Measurements from ENCODE around the gene COQ4.

Gene COQ4

DNA sequence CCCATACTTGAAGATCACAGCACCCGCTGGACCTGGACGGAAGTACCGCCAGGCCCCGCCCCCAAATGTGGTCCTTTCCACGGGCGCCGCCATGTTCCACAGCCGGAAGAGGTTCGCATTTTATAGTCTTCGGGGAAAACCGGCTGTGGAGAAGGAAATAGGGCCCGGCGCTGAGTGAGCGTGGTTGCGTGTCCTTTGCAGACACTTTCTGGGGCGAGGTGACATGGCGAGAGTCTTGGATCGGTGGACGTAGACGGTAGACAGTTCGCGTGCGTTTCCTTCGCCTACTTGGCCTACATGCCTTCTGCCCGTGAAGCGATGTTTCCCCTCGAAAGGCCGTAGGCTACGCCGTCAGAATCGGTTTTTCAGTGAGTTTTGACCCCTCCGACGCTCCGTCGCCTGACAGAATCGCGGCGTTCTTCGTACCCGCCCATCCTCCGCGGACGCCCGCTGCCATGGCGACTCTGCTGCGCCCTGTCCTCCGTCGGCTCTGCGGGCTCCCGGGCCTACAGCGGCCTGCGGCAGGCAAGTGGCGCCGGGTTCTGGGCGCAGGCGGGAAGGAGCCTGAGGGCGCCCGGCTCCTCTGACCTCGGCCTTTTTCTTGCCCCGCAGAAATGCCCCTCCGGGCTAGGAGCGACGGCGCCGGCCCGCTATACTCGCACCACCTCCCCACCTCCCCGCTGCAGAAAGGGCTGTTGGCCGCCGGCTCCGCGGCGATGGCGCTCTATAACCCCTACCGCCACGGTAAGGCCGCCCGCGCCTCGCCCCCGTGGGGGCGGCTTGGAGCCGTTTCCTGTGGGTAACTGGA, at the start of gene COQ4, which contains the start of gene TRUB2:
Gene COQ4 (plus strand): TSS at position 436 of the 808 bp plus-strand sequence. CDS start 20 bp downstream, at position 456.
Gene TRUB2 (minus strand): TSS at position 44 of the 808 bp plus-strand sequence. CDS start 39 bp downstream, at position 5.
- peak; percentile 96 for ATAC-seq

DNA sequence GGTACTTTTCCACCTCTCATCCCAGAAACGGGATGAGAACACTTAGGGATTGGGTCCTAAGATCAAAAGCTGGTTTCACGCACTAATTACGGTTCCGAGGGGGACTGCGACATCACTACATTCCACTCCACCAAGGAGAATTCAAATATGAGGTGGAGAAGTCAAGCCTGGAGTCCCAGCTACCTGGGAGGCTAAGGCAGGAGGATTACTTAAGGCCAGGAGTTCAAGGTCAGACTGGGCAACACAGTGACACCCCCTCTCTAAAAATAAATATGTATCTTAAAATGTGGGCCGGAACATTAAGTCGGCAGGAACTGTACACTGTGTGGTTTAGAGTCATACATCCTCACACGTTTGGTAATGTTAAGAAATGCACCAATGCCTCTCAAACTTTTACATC, 48.4 kb upstream of the COQ4 start:
- no peak for ATAC-seq
- TF ChIP-seq ARNTL (CRISPR knock-in tag; IDR thresholded peaks at IDR 0.05; ENCODE audit: borderline replicate concordance, low read depth), result no peak
- no peak for TF ChIP-seq ISL1 (CRISPR knock-in tag; IDR thresholded peaks at IDR 0.05)

More for the DNA sequence above, at the start of gene COQ4, which contains the start of gene TRUB2:
- TF ChIP-seq PPARA (CRISPR knock-in tag; IDR thresholded peaks at IDR 0.05; ENCODE audit: borderline replicate concordance), result no peak
- TF ChIP-seq, protein P1, sequence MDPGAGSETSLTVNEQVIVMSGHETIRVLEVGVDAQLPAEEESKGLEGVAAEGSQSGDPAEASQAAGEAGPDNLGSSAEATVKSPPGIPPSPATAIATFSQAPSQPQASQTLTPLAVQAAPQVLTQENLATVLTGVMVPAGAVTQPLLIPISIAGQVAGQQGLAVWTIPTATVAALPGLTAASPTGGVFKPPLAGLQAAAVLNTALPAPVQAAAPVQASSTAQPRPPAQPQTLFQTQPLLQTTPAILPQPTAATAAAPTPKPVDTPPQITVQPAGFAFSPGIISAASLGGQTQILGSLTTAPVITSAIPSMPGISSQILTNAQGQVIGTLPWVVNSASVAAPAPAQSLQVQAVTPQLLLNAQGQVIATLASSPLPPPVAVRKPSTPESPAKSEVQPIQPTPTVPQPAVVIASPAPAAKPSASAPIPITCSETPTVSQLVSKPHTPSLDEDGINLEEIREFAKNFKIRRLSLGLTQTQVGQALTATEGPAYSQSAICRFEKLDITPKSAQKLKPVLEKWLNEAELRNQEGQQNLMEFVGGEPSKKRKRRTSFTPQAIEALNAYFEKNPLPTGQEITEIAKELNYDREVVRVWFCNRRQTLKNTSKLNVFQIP (CRISPR knock-in tag; IDR thresholded peaks at IDR 0.05; ENCODE audit: borderline replicate concordance, low read depth), result 0 out of 2 replicates have a peak, but pooled peaks have one; percentile 18

DNA sequence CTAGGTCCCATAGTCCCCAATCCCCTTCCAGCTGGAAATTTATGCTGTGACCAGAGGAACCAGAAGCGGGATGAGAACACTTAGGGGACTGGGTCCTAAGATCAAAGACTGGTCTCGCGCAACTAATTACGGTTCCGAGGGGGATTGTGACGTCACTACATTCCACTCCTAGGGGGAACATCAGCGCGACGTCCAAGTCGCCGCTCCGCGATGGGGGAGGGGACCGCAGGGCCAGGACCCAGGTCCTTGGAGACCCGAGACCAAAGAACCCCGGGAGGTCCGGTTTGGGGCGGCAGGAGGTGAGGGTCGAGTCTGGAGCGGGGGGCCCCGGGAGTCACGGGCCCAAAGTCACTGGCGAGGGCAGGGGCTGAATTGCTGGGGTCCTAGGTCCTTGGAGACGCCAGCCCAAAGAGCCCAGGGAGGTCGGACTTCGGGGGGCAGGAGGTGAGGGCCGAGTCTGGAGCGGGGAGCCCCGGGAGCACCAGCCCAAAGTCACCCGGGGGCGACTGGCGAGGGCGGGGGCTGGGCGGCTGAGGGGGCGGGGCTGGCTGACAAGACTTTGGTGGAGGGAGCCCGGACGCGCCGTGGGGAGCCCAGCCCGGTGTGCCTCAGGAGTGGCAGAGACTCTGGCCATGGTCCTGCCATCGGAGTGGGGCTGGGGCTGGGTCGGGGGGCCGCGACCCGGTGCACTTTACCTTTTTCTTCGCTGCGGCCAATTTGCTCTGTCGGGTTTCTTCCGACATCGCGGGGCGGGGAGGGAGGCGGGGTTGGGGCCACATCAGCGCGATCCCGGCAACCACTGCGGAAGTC, 47.2 kb upstream of the COQ4 start, which contains the start of gene GOLGA2:
Gene GOLGA2 (minus strand): TSS at position 810 of the 810 bp plus-strand sequence. CDS start 31 bp downstream, at position 779.
- ATAC-seq, result peak; percentile 77
- TF ChIP-seq CSDC2 (CRISPR knock-in tag; IDR thresholded peaks at IDR 0.05) (no peak), GLIS3 (CRISPR knock-in tag; IDR thresholded peaks at IDR 0.05) (no peak), BACH2 (CRISPR knock-in tag; IDR thresholded peaks at IDR 0.05; ENCODE audit: borderline replicate concordance) (no peak), ZC3H10 (CRISPR knock-in tag; IDR thresholded peaks at IDR 0.05) (no peak), PPARA (CRISPR knock-in tag; IDR thresholded peaks at IDR 0.05; ENCODE audit: borderline replicate concordance) (no peak), RARB (CRISPR knock-in tag; IDR thresholded peaks at IDR 0.05) (no peak), ISL1 (CRISPR knock-in tag; IDR thresholded peaks at IDR 0.05) (no peak), ZNF565 (CRISPR knock-in tag; conservative IDR thresholded peaks at IDR 0.05; ENCODE audit: low read depth) (no peak), ZNF70 (CRISPR knock-in tag; IDR thresholded peaks at IDR 0.05) (no peak), ARNTL (CRISPR knock-in tag; IDR thresholded peaks at IDR 0.05; ENCODE audit: borderline replicate concordance, low read depth) (no peak)
- TF ChIP-seq, protein P1 (CRISPR knock-in tag; IDR thresholded peaks at IDR 0.05; ENCODE audit: borderline replicate concordance, low read depth), result no peak
- TF ChIP-seq, protein P2, sequence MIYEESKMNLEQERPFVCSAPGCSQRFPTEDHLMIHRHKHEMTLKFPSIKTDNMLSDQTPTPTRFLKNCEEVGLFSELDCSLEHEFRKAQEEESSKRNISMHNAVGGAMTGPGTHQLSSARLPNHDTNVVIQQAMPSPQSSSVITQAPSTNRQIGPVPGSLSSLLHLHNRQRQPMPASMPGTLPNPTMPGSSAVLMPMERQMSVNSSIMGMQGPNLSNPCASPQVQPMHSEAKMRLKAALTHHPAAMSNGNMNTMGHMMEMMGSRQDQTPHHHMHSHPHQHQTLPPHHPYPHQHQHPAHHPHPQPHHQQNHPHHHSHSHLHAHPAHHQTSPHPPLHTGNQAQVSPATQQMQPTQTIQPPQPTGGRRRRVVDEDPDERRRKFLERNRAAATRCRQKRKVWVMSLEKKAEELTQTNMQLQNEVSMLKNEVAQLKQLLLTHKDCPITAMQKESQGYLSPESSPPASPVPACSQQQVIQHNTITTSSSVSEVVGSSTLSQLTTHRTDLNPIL (CRISPR knock-in tag; IDR thresholded peaks at IDR 0.05; ENCODE audit: low read depth), result no peak
- TF ChIP-seq, protein P3, sequence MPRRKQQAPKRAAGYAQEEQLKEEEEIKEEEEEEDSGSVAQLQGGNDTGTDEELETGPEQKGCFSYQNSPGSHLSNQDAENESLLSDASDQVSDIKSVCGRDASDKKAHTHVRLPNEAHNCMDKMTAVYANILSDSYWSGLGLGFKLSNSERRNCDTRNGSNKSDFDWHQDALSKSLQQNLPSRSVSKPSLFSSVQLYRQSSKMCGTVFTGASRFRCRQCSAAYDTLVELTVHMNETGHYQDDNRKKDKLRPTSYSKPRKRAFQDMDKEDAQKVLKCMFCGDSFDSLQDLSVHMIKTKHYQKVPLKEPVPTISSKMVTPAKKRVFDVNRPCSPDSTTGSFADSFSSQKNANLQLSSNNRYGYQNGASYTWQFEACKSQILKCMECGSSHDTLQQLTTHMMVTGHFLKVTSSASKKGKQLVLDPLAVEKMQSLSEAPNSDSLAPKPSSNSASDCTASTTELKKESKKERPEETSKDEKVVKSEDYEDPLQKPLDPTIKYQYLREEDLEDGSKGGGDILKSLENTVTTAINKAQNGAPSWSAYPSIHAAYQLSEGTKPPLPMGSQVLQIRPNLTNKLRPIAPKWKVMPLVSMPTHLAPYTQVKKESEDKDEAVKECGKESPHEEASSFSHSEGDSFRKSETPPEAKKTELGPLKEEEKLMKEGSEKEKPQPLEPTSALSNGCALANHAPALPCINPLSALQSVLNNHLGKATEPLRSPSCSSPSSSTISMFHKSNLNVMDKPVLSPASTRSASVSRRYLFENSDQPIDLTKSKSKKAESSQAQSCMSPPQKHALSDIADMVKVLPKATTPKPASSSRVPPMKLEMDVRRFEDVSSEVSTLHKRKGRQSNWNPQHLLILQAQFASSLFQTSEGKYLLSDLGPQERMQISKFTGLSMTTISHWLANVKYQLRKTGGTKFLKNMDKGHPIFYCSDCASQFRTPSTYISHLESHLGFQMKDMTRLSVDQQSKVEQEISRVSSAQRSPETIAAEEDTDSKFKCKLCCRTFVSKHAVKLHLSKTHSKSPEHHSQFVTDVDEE (CRISPR knock-in tag; IDR thresholded peaks at IDR 0.05), result no peak

DNA sequence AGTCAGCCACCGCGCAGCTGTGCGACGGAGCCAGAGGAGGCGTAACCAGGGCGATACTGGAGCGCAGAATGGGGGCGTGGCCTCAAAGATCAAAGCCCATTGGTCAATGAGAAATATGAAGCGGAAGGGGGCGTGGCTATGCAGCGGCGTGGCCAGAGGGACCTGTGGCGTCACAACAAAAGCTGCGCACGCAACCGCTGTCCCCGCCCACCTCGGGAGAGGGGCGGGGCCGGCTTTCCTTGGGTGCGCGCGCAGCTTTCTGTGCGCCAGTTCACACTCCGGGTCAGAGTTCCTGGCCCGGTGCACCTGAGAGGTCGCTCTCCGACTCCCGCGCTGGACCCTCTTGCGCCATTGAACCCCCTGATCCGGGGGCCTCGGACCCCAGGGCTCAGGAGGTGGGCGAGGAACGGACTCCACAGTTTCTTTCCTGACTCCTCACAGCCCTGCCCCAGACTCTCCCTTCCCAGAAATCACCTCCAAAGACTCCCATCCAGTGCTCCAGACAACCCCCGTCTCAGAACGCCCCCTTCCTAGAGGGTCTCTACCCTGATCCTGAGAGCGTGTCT, 46.5 kb upstream of the COQ4 start, which contains the start of gene SWI5:
Gene SWI5 (plus strand): TSS at position 269 of the 566 bp plus-strand sequence.
- ATAC-seq, result peak; percentile 96
- no peak for TF ChIP-seq ESRRG (CRISPR knock-in tag; IDR thresholded peaks at IDR 0.05)
- TF ChIP-seq CSDC2 (CRISPR knock-in tag; IDR thresholded peaks at IDR 0.05), result no peak
- TF ChIP-seq PPARA (CRISPR knock-in tag; IDR thresholded peaks at IDR 0.05; ENCODE audit: borderline replicate concordance), result no peak
- TF ChIP-seq, protein P1 (CRISPR knock-in tag; IDR thresholded peaks at IDR 0.05; ENCODE audit: borderline replicate concordance, low read depth), result no peak
- TF ChIP-seq GLIS3 (CRISPR knock-in tag; IDR thresholded peaks at IDR 0.05), result no peak
- TF ChIP-seq OSR1 (CRISPR knock-in tag; IDR thresholded peaks at IDR 0.05), result no peak
- TF ChIP-seq, protein P2 (CRISPR knock-in tag; IDR thresholded peaks at IDR 0.05; ENCODE audit: low read depth), result no peak
- TF ChIP-seq, protein P4, sequence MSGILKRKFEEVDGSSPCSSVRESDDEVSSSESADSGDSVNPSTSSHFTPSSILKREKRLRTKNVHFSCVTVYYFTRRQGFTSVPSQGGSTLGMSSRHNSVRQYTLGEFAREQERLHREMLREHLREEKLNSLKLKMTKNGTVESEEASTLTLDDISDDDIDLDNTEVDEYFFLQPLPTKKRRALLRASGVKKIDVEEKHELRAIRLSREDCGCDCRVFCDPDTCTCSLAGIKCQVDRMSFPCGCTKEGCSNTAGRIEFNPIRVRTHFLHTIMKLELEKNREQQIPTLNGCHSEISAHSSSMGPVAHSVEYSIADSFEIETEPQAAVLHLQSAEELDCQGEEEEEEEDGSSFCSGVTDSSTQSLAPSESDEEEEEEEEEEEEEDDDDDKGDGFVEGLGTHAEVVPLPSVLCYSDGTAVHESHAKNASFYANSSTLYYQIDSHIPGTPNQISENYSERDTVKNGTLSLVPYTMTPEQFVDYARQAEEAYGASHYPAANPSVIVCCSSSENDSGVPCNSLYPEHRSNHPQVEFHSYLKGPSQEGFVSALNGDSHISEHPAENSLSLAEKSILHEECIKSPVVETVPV (CRISPR knock-in tag; IDR thresholded peaks at IDR 0.05), result no peak
- no peak for TF ChIP-seq ISL1 (CRISPR knock-in tag; IDR thresholded peaks at IDR 0.05)
